Measurements from ENCODE around the gene GPR152.
"Not testable (repeated sequence)": the region's sequence is repeated elsewhere in the genome, so short reads cannot be mapped to it uniquely, and the experiment has no call there.

Gene GPR152

DNA sequence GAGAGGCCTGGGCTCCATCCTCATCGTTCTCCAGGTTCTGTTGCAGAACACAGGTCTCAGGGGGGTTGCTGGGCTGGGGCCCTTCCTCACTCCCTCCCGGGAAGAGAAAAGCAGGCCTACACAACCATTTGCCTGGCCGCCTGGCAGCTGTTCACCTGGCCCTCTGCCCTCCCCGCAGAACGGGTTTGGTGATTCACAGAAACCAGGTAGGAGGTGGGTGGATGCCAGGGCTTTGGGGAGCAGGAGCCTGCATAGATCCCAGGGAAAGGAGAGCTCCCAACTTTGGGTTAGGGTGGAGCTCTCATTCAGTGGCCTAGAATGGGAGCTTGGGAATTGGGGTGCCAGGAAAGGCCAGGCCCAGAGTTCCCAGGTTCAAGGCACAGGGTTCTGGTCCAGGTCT is 15.5 kb upstream of the GPR152 start:
- TF ChIP-seq, protein P1, sequence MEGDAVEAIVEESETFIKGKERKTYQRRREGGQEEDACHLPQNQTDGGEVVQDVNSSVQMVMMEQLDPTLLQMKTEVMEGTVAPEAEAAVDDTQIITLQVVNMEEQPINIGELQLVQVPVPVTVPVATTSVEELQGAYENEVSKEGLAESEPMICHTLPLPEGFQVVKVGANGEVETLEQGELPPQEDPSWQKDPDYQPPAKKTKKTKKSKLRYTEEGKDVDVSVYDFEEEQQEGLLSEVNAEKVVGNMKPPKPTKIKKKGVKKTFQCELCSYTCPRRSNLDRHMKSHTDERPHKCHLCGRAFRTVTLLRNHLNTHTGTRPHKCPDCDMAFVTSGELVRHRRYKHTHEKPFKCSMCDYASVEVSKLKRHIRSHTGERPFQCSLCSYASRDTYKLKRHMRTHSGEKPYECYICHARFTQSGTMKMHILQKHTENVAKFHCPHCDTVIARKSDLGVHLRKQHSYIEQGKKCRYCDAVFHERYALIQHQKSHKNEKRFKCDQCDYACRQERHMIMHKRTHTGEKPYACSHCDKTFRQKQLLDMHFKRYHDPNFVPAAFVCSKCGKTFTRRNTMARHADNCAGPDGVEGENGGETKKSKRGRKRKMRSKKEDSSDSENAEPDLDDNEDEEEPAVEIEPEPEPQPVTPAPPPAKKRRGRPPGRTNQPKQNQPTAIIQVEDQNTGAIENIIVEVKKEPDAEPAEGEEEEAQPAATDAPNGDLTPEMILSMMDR (IDR thresholded peaks at IDR 0.05) = no peak
- peak overlapping the region; percentile 69 for H3K27ac ChIP-seq
- H3K27me3 ChIP-seq (ENCODE audit: control insufficient read depth, insufficient read depth, low read length) = no peaks in the 10 kb centered on the region
- no peaks in the 10 kb centered on the region for H3K79me2 ChIP-seq
- no peaks in the 10 kb centered on the region for H3K4me1 ChIP-seq
- no peak overlapping the region for H2AFZ ChIP-seq
- H3K36me3 ChIP-seq (ENCODE audit: control insufficient read depth, insufficient read depth, low read length) = no peaks in the 10 kb centered on the region
- H3K4me2 ChIP-seq (ENCODE audit: low read length) = peak overlapping the region; percentile 75
- H3K9ac ChIP-seq = no peak overlapping the region
- H3K4me3 ChIP-seq (ENCODE audit: low read depth, low read length) = peak overlapping the region; percentile 76
- H3K9me3 ChIP-seq (ENCODE audit: control insufficient read depth, low read length) = no peaks in the 10 kb centered on the region

DNA sequence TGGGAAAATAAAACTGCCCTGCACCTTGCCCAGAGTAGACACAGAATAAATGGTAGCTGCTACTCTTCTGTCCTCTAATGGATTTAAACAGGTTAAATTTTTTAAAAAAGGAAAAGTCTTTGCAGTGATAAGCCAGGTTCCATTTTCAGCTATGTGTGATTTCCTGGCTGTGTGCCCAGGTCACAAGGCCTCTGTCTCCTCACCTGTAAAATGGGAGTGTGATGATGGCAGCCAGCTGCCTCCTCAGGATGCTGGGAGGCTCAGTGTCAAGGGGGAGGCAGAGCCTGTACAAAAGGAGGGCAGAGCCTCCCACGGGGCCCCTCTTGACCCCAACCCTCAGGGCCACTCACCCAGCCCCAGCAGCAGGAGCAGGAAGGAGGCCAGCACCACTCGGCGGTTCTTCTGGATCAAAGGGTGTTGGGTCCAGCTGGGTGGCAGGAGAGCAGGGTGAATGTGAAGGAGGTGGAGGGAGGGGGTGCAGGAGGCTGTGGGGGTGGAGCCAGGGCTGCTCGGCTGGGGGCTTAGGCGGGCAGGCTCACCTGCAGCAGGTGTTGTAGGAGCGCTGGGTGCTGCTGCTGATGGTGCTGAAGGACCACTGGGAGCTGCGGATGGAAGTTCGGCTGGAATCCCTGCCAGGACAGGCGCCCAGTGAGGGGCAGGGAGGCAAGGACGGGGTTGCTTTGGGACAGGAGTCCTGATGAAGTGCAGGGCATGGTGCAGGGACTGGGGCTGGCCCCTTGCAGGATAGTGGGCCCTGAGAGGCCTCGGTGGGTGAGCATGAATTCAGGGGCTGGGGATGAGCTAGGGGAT is 14.6 kb upstream of the GPR152 start:
- H3K36me3 ChIP-seq (ENCODE audit: control insufficient read depth, insufficient read depth, low read length) = no peaks in the 10 kb centered on the region
- TF ChIP-seq, protein P1 (IDR thresholded peaks at IDR 0.05) = no peak
- no peak overlapping the region for H3K4me3 ChIP-seq (ENCODE audit: low read depth, low read length)
- no peaks in the 10 kb centered on the region for H3K27me3 ChIP-seq (ENCODE audit: control insufficient read depth, insufficient read depth, low read length)
- no peaks in the 10 kb centered on the region for H3K9me3 ChIP-seq (ENCODE audit: control insufficient read depth, low read length)
- no peaks in the 10 kb centered on the region for H3K4me1 ChIP-seq
- H3K27ac ChIP-seq = no peak overlapping the region
- peak overlapping the region; percentile 75 for H3K4me2 ChIP-seq (ENCODE audit: low read length)
- no peak overlapping the region for H2AFZ ChIP-seq
- no peaks in the 10 kb centered on the region for H3K79me2 ChIP-seq
- no peak overlapping the region for H3K9ac ChIP-seq

DNA sequence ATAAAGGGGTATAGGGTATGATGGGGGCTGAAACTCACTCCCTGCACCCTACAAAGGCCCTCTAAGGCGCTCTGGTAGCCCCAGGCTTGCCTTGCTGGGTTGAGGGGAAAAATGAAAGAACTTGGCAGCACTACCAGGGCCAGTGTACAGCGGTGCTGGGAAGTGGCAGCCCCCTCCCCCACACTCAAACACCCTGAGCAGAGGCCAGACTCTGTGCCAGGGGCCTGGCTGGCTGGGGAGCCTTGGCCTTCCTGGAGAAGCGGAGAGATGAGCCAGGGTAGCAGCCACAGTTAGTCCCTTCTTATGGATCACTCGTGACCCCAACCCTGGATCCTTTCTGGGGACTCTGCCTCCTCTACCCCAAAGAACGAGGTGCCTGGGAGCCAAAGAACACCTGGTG is 13.8 kb upstream of the GPR152 start:
- no peak overlapping the region for H3K27ac ChIP-seq

DNA sequence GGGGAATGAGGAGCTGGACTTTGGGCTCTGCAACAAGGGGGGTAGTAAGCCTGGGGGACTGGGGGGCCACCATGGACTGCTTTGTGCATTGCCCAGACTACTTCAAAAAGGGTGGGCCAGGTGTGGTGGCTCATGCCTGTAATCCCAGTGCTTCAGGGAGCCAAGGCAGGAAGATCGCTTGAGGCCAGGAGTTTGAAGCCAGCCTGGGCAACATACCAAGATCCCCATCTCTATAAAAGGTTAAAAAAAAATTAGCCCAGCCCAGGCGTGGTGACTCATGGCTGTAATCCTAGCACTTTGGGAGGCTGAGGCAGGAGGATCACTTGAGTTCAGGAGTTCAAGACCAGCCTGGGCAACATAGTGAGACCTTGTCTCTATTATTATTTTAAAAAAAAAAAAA is 13.0 kb upstream of the GPR152 start:
- not testable (repeated sequence) for H2AFZ ChIP-seq; H3K79me2 ChIP-seq; H3K27ac ChIP-seq; H3K4me1 ChIP-seq; H3K9ac ChIP-seq; H3K9me3 ChIP-seq (ENCODE audit: control insufficient read depth, low read length); H3K36me3 ChIP-seq (ENCODE audit: control insufficient read depth, insufficient read depth, low read length); H3K27me3 ChIP-seq (ENCODE audit: control insufficient read depth, insufficient read depth, low read length)
- H3K4me3 ChIP-seq (ENCODE audit: low read depth, low read length) = peak overlapping the region; percentile 64
- peak overlapping the region; percentile 76 for H3K4me2 ChIP-seq (ENCODE audit: low read length)

More for the DNA sequence above, 13.8 kb upstream of the GPR152 start:
- H3K4me1 ChIP-seq = no peaks in the 10 kb centered on the region
- TF ChIP-seq, protein P1 (IDR thresholded peaks at IDR 0.05) = no peak
- no peaks in the 10 kb centered on the region for H3K36me3 ChIP-seq (ENCODE audit: control insufficient read depth, insufficient read depth, low read length)
- no peak overlapping the region for H3K4me3 ChIP-seq (ENCODE audit: low read depth, low read length)
- no peaks in the 10 kb centered on the region for H3K9me3 ChIP-seq (ENCODE audit: control insufficient read depth, low read length)
- no peak overlapping the region for H2AFZ ChIP-seq
- no peak overlapping the region for H3K4me2 ChIP-seq (ENCODE audit: low read length)
- H3K9ac ChIP-seq = no peak overlapping the region
- no peaks in the 10 kb centered on the region for H3K79me2 ChIP-seq
- no peaks in the 10 kb centered on the region for H3K27me3 ChIP-seq (ENCODE audit: control insufficient read depth, insufficient read depth, low read length)

DNA sequence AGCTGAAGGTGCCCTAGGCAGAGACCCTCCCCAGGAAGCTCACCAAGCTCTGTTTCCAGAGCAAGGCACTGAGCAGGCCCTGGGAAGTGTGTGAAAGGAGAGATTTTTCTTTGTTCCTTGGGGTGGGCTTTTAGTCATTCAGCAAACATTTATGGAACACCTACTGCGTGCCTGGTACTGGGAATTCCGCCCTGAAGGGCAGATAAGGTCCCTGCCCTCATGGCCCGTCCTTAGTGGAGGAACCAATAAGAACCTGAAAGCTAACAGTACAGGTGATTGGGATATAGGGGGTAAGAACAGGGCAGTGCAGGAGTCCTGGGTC is 12.6 kb upstream of the GPR152 start:
- H2AFZ ChIP-seq = peak overlapping the region; percentile 74
- H3K79me2 ChIP-seq = no peaks in the 10 kb centered on the region
- H3K36me3 ChIP-seq (ENCODE audit: control insufficient read depth, insufficient read depth, low read length) = no peaks in the 10 kb centered on the region
- no peaks in the 10 kb centered on the region for H3K4me1 ChIP-seq
- TF ChIP-seq, protein P1 (IDR thresholded peaks at IDR 0.05) = no peak
- H3K27ac ChIP-seq = peak overlapping the region; percentile 76
- no peak overlapping the region for H3K9ac ChIP-seq
- H3K4me3 ChIP-seq (ENCODE audit: low read depth, low read length) = peak overlapping the region; percentile 64
- H3K9me3 ChIP-seq (ENCODE audit: control insufficient read depth, low read length) = no peaks in the 10 kb centered on the region
- peak overlapping the region; percentile 76 for H3K4me2 ChIP-seq (ENCODE audit: low read length)
- no peaks in the 10 kb centered on the region for H3K27me3 ChIP-seq (ENCODE audit: control insufficient read depth, insufficient read depth, low read length)
